Ishikawa (cell line): ENCODE data around the gene RAPGEF6.

ENCODE experiments used
- CEBPB ChIP-seq: IDR thresholded peaks from 2 replicates; pipeline ENCODE4 v1.6.1; 2012
- CREB1 ChIP-seq: IDR thresholded peaks from 2 replicates; pipeline ENCODE4 v1.6.1; 2012; ENCODE audit warnings: low read depth
- EGR1 ChIP-seq: IDR thresholded peaks from 2 replicates; pipeline ENCODE4 v1.6.1; 2012
- EP300 ChIP-seq: IDR thresholded peaks from 2 replicates; pipeline ENCODE4 v1.6.1; 2012; ENCODE audit warnings: borderline replicate concordance
- FOXM1 ChIP-seq: IDR thresholded peaks from 2 replicates; pipeline ENCODE4 v1.6.1; 2012; ENCODE audit warnings: low read depth, borderline replicate concordance
- NFIC ChIP-seq: IDR thresholded peaks from 2 replicates; pipeline ENCODE4 v1.6.1; 2012
- RAD21 ChIP-seq: IDR thresholded peaks from 2 replicates; pipeline ENCODE4 v1.6.1; 2012; ENCODE audit warnings: low read depth
- TAF1 ChIP-seq: IDR thresholded peaks from 2 replicates; pipeline ENCODE4 v1.6.1; 2012; ENCODE audit warnings: low read depth, mild to moderate bottlenecking
- TCF12 ChIP-seq: IDR thresholded peaks from 2 replicates; pipeline ENCODE4 v1.6.1; 2012; ENCODE audit warnings: low read depth
- TEAD4 ChIP-seq: IDR thresholded peaks from 2 replicates; pipeline ENCODE4 v1.6.1; 2012
- YY1 ChIP-seq: IDR thresholded peaks from 2 replicates; pipeline ENCODE4 v1.6.1; 2012; ENCODE audit warnings: low read depth
- ZBTB7A ChIP-seq: IDR thresholded peaks from 2 replicates; pipeline ENCODE4 v1.6.1; 2012; ENCODE audit warnings: low read depth
- TF ChIP-seq, protein P1 (sequence below): IDR thresholded peaks from 2 replicates; pipeline ENCODE4 v1.6.1; 2012
- TF ChIP-seq, protein P2 (sequence below): IDR thresholded peaks from 2 replicates; pipeline ENCODE4 v1.6.1; 2012
- TF ChIP-seq, protein P3 (sequence below): IDR thresholded peaks from 2 replicates; pipeline ENCODE4 v1.6.1; 2012; ENCODE audit warnings: low read depth, mild to moderate bottlenecking

The RAPGEF6 gene

DNA sequence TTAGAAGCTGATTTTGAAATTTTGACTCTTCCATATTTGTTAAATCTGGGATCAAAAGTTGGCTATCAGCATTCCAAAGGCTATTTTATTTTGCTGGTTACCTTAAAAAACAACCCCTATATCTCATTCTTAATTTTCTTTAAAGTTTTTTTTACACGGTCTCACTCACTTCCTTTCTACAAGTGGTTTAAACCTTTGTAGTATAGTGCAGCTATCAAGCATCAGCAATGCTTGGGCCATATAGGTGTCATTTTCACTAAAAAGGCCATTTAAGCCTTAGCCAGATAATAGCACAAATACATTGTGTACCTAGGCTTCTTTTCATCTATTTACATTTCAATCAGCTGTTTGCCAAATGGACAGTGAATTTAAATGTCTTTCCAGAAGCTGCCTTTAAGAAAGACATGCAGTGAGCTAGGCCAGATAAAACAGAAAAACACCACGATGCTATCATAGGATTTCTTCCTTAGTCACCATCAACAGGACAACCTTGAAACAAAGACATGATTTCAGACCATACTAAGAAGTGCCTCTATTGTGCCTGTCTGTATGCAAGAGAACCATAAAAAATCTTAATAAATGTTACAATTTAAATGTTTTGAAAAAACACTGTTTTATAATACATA lies 104.2 kb downstream of the RAPGEF6 start:
- TF ChIP-seq YY1 (no peak), EGR1 (no peak), EP300 (no peak), TAF1 (no peak), ZBTB7A (no peak), CREB1 (no peak), FOXM1 (no peak), TCF12 (no peak), RAD21 (no peak), TEAD4 (no peak), CEBPB (no peak), NFIC (no peak)
- TF ChIP-seq, protein P1, sequence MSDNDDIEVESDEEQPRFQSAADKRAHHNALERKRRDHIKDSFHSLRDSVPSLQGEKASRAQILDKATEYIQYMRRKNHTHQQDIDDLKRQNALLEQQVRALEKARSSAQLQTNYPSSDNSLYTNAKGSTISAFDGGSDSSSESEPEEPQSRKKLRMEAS, result no peak
- TF ChIP-seq, protein P2, sequence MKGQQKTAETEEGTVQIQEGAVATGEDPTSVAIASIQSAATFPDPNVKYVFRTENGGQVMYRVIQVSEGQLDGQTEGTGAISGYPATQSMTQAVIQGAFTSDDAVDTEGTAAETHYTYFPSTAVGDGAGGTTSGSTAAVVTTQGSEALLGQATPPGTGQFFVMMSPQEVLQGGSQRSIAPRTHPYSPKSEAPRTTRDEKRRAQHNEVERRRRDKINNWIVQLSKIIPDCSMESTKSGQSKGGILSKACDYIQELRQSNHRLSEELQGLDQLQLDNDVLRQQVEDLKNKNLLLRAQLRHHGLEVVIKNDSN, result no peak
- TF ChIP-seq, protein P3, sequence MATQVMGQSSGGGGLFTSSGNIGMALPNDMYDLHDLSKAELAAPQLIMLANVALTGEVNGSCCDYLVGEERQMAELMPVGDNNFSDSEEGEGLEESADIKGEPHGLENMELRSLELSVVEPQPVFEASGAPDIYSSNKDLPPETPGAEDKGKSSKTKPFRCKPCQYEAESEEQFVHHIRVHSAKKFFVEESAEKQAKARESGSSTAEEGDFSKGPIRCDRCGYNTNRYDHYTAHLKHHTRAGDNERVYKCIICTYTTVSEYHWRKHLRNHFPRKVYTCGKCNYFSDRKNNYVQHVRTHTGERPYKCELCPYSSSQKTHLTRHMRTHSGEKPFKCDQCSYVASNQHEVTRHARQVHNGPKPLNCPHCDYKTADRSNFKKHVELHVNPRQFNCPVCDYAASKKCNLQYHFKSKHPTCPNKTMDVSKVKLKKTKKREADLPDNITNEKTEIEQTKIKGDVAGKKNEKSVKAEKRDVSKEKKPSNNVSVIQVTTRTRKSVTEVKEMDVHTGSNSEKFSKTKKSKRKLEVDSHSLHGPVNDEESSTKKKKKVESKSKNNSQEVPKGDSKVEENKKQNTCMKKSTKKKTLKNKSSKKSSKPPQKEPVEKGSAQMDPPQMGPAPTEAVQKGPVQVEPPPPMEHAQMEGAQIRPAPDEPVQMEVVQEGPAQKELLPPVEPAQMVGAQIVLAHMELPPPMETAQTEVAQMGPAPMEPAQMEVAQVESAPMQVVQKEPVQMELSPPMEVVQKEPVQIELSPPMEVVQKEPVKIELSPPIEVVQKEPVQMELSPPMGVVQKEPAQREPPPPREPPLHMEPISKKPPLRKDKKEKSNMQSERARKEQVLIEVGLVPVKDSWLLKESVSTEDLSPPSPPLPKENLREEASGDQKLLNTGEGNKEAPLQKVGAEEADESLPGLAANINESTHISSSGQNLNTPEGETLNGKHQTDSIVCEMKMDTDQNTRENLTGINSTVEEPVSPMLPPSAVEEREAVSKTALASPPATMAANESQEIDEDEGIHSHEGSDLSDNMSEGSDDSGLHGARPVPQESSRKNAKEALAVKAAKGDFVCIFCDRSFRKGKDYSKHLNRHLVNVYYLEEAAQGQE, result no peak

DNA sequence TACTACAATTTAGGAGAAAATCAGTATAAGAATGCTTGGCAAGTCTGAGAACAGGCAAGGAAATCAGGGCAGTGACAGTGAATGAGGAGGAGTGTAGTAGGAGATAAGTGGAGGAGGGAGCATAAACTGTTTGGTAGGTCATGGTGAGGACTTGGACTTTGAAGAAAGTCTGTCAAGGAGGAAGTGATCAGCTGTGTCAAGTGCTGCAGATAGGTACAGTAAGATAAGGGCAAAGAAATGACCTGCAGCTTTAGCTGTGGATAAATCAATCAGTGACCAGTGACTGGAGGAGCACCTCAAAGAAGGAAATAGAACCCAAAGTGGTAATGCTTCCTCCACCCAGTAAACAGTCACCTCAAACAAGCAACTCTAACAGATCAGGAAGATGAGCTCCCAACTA lies 106.3 kb downstream of the RAPGEF6 start:
- TF ChIP-seq TCF12 (no peak), TEAD4 (no peak), YY1 (no peak), NFIC (no peak), ZBTB7A (no peak), TAF1 (no peak), EGR1 (no peak), RAD21 (no peak), FOXM1 (no peak), CEBPB (no peak), CREB1 (no peak), EP300 (no peak)
- TF ChIP-seq, protein P1, result no peak
- TF ChIP-seq, protein P3, result no peak
- TF ChIP-seq, protein P2, result no peak

DNA sequence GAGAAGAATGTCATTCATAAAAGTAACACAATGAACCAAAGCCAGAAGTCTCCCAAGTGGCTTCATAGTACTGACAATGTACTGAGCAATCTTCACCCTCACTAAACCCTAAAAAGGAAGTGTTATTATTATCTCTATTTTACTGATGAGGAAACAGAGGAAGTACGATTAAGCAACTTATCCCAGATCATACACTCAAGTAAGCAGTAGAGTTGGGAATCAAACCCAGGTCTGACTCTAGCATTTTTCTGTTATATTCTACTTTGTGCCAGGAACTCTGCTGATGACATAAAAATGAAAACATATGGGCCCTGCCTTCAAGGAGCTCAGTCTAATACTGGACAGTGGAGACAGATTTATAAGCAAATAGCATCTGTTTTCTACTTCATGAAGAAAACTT lies 109.2 kb downstream of the RAPGEF6 start:
- TF ChIP-seq FOXM1, result no peak
- no peak for TF ChIP-seq EGR1
- no peak for TF ChIP-seq NFIC
- TF ChIP-seq, protein P1, result no peak
- TF ChIP-seq CREB1, result no peak
- TF ChIP-seq EP300, result no peak
- TF ChIP-seq, protein P2, result no peak
- TF ChIP-seq CEBPB, result no peak
- no peak for TF ChIP-seq YY1
- no peak for TF ChIP-seq RAD21

DNA sequence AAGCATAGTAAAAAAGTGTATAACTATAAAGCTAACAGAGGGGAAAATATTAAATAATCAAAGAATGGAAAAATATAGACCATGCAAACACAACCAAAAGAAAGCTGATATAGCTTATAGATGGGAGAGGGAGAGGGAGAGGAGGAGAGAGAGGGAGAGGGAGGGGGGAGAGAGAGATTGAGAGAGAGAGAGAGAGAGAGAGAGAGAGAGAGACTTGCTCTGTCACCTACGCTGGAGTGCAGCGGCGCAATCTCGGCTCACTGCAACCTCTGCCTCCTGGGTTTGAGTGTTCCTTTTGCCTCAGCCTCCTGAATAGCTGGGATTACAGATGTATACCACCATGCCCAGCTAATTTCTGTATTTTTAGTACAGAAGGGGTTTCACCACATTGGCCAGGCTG lies 110.6 kb downstream of the RAPGEF6 start:
- TF ChIP-seq RAD21 (no peak), FOXM1 (no peak), TAF1 (no peak), EGR1 (no peak), TCF12 (no peak), TEAD4 (no peak), CEBPB (no peak), CREB1 (no peak), YY1 (no peak), ZBTB7A (no peak), EP300 (no peak), NFIC (no peak)
- TF ChIP-seq, protein P2, result no peak
- TF ChIP-seq, protein P1, result no peak
- TF ChIP-seq, protein P3, result no peak
